SK-N-SH (cell line): ENCODE results near the gene ASAP2. TPM values are rescaled to one million over a fixed set of nuclear protein-coding genes. Genes with fewer than 3 reads are reported as not detected.

ENCODE experiments used
- CTCF ChIA-PET: fragments of 300-600, 350-600 bp; formaldehyde crosslinking; extraction: SDS; loops from one replicate; lab custom pipeline; 2021; lab: Yijun Ruan, JAX
- POLR2A ChIA-PET: fragments of 350-600 bp; sonication (Branson Sonifier 250); formaldehyde crosslinking; extraction: SDS; loops from one replicate; lab custom pipeline; 2020; ENCODE audit warnings: antibody characterized with exemption, inconsistent platforms; lab: Yijun Ruan, JAX
- DNase-seq: peaks from one replicate; pipeline ENCODE4 v3.0.0; 2012
- H2AFZ ChIP-seq: fragments of 200-600 bp; sonication (generic); 2 replicates; pipeline ENCODE4 v1.8.1; 2016; ENCODE audit warnings: antibody characterized with exemption, mild to moderate bottlenecking, low read depth
- H3F3A ChIP-seq: fragments of 200-600 bp; sonication (generic); replicated peaks from 2 replicates; pipeline ENCODE3; 2016; ENCODE audit warnings: antibody characterized with exemption, mild to moderate bottlenecking; ENCODE audit not compliant: insufficient read depth
- H3K27ac ChIP-seq, 2 experiments: fragments of 200-500 bp in 1 of 2; fragments of 200-600 bp in 1 of 2; sonication (Bioruptor generic) in 1 of 2; sonication (generic), shearing (Covaris generic) in 1 of 2; 2 replicates each; pipeline versions ENCODE4 v1.5.1 to v1.6.1; 2014 to 2016; ENCODE audit warnings: low read depth in 2 of 2, inconsistent platforms in 1 of 2, low read length in 1 of 2, mild to moderate bottlenecking in 1 of 2, mixed read lengths in 1 of 2
- H3K27me3 ChIP-seq: fragments of 200-600 bp; sonication (generic), shearing (Covaris generic); 2 replicates; pipeline ENCODE4 v1.6.1; 2016; ENCODE audit warnings: mixed run types; ENCODE audit not compliant: insufficient read depth
- H3K36me3 ChIP-seq, 2 experiments: fragments of 200-500 bp in 1 of 2; fragments of 200-600 bp in 1 of 2; sonication (Bioruptor generic) in 1 of 2; sonication (generic) in 1 of 2; replicated peaks in 1 of 2; 2 replicates each; pipeline versions ENCODE3 to v1.5.1; 2014 to 2016; ENCODE audit warnings: low read length in 1 of 2, mild to moderate bottlenecking in 1 of 2; ENCODE audit not compliant: insufficient read depth in 2 of 2, control insufficient read depth in 1 of 2
- H3K4me1 ChIP-seq, 2 experiments: fragments of 200-500 bp in 1 of 2; fragments of 200-600 bp in 1 of 2; sonication (Bioruptor generic) in 1 of 2; sonication (generic), shearing (Covaris generic) in 1 of 2; 2 replicates each; pipeline versions ENCODE4 v1.5.1 to v1.6.1; 2014 to 2016; ENCODE audit warnings: low read depth in 1 of 2, low read length in 1 of 2, mixed run types in 1 of 2; ENCODE audit not compliant: insufficient read depth in 2 of 2, control insufficient read depth in 1 of 2
- H3K4me2 ChIP-seq: fragments of 200-600 bp; sonication (generic), shearing (Covaris generic); 2 replicates; pipeline ENCODE4 v1.6.1; 2017; ENCODE audit warnings: mixed run types
- H3K4me3 ChIP-seq, 2 experiments: fragments of 200-500 bp in 1 of 2; fragments of 200-600 bp in 1 of 2; sonication (Bioruptor generic) in 1 of 2; sonication (generic), shearing (Covaris generic) in 1 of 2; 2 replicates each; pipeline versions ENCODE4 v1.5.1 to v1.8.1; 2014 to 2016; ENCODE audit warnings: low read depth in 2 of 2, inconsistent platforms in 1 of 2, low read length in 1 of 2, mild to moderate bottlenecking in 1 of 2, mixed read lengths in 1 of 2, moderate library complexity in 1 of 2
- H3K79me2 ChIP-seq: fragments of 200-600 bp; sonication (generic); 2 replicates; pipeline ENCODE4 v1.8.1; 2017; ENCODE audit warnings: mild to moderate bottlenecking; ENCODE audit not compliant: insufficient read depth
- H3K9ac ChIP-seq: fragments of 200-600 bp; sonication (generic); 2 replicates; pipeline ENCODE4 v1.6.1; 2017; ENCODE audit warnings: mixed run types
- H3K9me2 ChIP-seq: fragments of 200-600 bp; sonication (generic); 2 replicates; pipeline ENCODE4 v1.6.1; 2017; ENCODE audit warnings: mixed run types
- H3K9me3 ChIP-seq: fragments of 200-600 bp; sonication (generic); 2 replicates; pipeline ENCODE4 v1.6.1; 2017; ENCODE audit warnings: mixed run types, mild to moderate bottlenecking, moderate library complexity
- H4K20me1 ChIP-seq: fragments of 200-600 bp; sonication (generic); 2 replicates; pipeline ENCODE4 v1.6.1; 2017; ENCODE audit warnings: mild to moderate bottlenecking, mixed run types; ENCODE audit not compliant: insufficient read depth
- ELF1 ChIP-seq: IDR thresholded peaks from 2 replicates; pipeline ENCODE4 v1.4.0; 2012
- EP300 ChIP-seq, 2 experiments: IDR thresholded peaks; 2 replicates each; pipeline versions ENCODE4 v1.4.0 to v1.6.1; 2012; ENCODE audit warnings: borderline replicate concordance in 1 of 2, low read depth in 1 of 2, low read length in 1 of 2
- FOSL2 ChIP-seq: IDR thresholded peaks from 2 replicates; pipeline ENCODE4 v1.4.0; 2012; ENCODE audit warnings: low read depth, mild to moderate bottlenecking, moderate library complexity, borderline replicate concordance
- FOXJ3 ChIP-seq: sonication (generic); formaldehyde crosslinking; IDR thresholded peaks from 2 replicates; pipeline ENCODE4 v1.5.1; 2020; ENCODE audit warnings: mild to moderate bottlenecking, missing genetic modification reagents
- FOXM1 ChIP-seq: IDR thresholded peaks from 2 replicates; pipeline ENCODE4 v1.4.0; 2012; ENCODE audit warnings: low read depth, mild to moderate bottlenecking
- GATA2 ChIP-seq: sonication (generic); formaldehyde crosslinking; IDR thresholded peaks from 2 replicates; pipeline ENCODE4 v1.5.0; 2020; ENCODE audit warnings: mild to moderate bottlenecking, missing genetic modification reagents
- JUND ChIP-seq: IDR thresholded peaks from 2 replicates; pipeline ENCODE4 v1.4.0; 2012
- MAX ChIP-seq: IDR thresholded peaks from 2 replicates; pipeline ENCODE4 v1.4.0; 2012; ENCODE audit warnings: low read depth
- PBX3 ChIP-seq: IDR thresholded peaks from 2 replicates; pipeline ENCODE4; 2012
- POLR2AphosphoS5 ChIP-seq: IDR thresholded peaks from 2 replicates; pipeline ENCODE4 v1.6.1; 2012; ENCODE audit warnings: low read depth, low read length
- RXRA ChIP-seq: IDR thresholded peaks from 2 replicates; pipeline ENCODE4 v1.4.0; 2012; ENCODE audit warnings: low read depth, mild to moderate bottlenecking, borderline replicate concordance
- TCF12 ChIP-seq: IDR thresholded peaks from 2 replicates; pipeline ENCODE4 v1.4.0; 2012
- YY1 ChIP-seq: IDR thresholded peaks from 2 replicates; pipeline ENCODE4 v1.4.0; 2012; ENCODE audit warnings: low read depth, mild to moderate bottlenecking
- WGBS: methylation state at CpG from one replicate; pipeline ENCODE4 v1.1.6; 2017; ENCODE audit warnings: low lambda C conversion rate; 5-methylcytosine and 5-hydroxymethylcytosine counted together
- polyA plus RNA-seq, 3 experiments: library from polyadenylated mRNA; depleted of rRNA; stranded (reverse); fragments of >200 nt; gene quantifications; 2 replicates each; pipeline ENCODE4 v1.2.3, GENCODE V29; 2012
- TF ChIP-seq, protein P1 (sequence below): fragments of 200-600 bp; sonication (generic); IDR thresholded peaks from 2 replicates; pipeline ENCODE4 v1.6.1; 2017; ENCODE audit warnings: antibody characterized with exemption, mild to moderate bottlenecking, moderate library complexity
- TF ChIP-seq, protein P2 (sequence below): IDR thresholded peaks from 2 replicates; pipeline ENCODE4 v1.4.0; 2012; ENCODE audit warnings: low read depth, borderline replicate concordance
- TF ChIP-seq, protein P3 (sequence below): fragments of 150-350 bp; IDR thresholded peaks from 2 replicates; pipeline ENCODE4 v1.6.1; 2016; ENCODE audit warnings: mild to moderate bottlenecking, low read depth, low read length

Gene ASAP2
- polyA plus RNA-seq, 1 of the 3 experiments (the other 2 are of a cell fraction), result 37.9 TPM

GRCh38 chr2:9287400-9288045 lies 80.9 kb downstream of the ASAP2 start (continued):
- TF ChIP-seq, protein P1, sequence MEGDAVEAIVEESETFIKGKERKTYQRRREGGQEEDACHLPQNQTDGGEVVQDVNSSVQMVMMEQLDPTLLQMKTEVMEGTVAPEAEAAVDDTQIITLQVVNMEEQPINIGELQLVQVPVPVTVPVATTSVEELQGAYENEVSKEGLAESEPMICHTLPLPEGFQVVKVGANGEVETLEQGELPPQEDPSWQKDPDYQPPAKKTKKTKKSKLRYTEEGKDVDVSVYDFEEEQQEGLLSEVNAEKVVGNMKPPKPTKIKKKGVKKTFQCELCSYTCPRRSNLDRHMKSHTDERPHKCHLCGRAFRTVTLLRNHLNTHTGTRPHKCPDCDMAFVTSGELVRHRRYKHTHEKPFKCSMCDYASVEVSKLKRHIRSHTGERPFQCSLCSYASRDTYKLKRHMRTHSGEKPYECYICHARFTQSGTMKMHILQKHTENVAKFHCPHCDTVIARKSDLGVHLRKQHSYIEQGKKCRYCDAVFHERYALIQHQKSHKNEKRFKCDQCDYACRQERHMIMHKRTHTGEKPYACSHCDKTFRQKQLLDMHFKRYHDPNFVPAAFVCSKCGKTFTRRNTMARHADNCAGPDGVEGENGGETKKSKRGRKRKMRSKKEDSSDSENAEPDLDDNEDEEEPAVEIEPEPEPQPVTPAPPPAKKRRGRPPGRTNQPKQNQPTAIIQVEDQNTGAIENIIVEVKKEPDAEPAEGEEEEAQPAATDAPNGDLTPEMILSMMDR, result no peak
- peak; percentile 40 to 99; a peak in 3 of 4 replicates for TF ChIP-seq EP300 (IDR thresholded peaks at IDR 0.05; ENCODE audit: borderline replicate concordance in 1 of 2, low read depth in 1 of 2, low read length in 1 of 2)
- TF ChIP-seq FOXM1, result peak; percentile 94
- TF ChIP-seq RXRA, result peak; percentile 97
- TF ChIP-seq, protein P2, sequence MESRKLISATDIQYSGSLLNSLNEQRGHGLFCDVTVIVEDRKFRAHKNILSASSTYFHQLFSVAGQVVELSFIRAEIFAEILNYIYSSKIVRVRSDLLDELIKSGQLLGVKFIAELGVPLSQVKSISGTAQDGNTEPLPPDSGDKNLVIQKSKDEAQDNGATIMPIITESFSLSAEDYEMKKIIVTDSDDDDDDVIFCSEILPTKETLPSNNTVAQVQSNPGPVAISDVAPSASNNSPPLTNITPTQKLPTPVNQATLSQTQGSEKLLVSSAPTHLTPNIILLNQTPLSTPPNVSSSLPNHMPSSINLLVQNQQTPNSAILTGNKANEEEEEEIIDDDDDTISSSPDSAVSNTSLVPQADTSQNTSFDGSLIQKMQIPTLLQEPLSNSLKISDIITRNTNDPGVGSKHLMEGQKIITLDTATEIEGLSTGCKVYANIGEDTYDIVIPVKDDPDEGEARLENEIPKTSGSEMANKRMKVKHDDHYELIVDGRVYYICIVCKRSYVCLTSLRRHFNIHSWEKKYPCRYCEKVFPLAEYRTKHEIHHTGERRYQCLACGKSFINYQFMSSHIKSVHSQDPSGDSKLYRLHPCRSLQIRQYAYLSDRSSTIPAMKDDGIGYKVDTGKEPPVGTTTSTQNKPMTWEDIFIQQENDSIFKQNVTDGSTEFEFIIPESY, result peak; percentile 90; the same call in 1 of the 2 replicates

DNA sequence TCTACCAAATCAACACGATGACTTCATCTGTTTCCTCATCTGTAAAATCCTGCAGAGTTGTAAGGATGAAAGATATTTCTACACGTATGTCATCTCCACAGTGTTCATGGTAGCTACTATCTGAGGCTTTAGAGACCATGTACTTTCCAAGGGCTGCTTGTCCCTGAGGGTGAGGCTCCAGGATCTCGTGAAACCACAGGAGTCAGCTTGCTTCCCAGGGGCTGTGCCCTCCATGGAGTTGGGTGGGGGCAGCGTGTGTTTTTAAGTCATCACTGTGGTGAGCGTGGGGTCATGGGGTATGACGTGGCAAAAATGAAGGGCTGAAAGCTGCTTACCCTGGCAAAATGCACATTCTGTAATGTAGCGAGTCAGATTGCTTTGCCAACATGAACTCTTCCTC lies 81.6 kb downstream of the ASAP2 start:
- ChIA-PET CTCF (interaction anchor here (0.9 to 1.6 kb wide), 6 partner anchors 10 to 145 kb away, joined by 3 to 6 read pairs (median 3); no protein-coding TSS in a partner anchor), POLR2A (no interaction called here)
- Histone ChIP-seq H3K9me3 (no peaks in the 10 kb centered on the region), H3K9me2 (no peaks in the 10 kb centered on the region), H3K4me3 (peak overlapping the region in 1 of 2 experiments; percentile 3; a peak in 1 of 4 replicates), H2AFZ (no peak overlapping the region), H4K20me1 (no peaks in the 10 kb centered on the region; the same call in 1 of the 2 replicates), H3K36me3 (peaks cover 29 to 35% of the 10 kb centered on the region in 2 experiments), H3K79me2 (peaks cover 81% of the 10 kb centered on the region), H3K27ac (peak overlapping the region; percentile 64 to 95; a peak in 3 of 4 replicates), H3K4me1 (peaks cover 8 to 41% of the 10 kb centered on the region in 2 experiments; a peak in 3 of 4 replicates), H3F3A (peaks cover 48% of the 10 kb centered on the region), H3K27me3 (no peaks in the 10 kb centered on the region), H3K4me2 (peak overlapping the region; percentile 60), H3K9ac (peak overlapping the region; percentile 60)
- TF ChIP-seq EP300 (IDR thresholded peaks at IDR 0.05; ENCODE audit: borderline replicate concordance in 1 of 2, low read depth in 1 of 2, low read length in 1 of 2), result peak in 1 of 2 experiments; percentile 62; a peak in 1 of 4 replicates
- TF ChIP-seq FOSL2, result peak; percentile 42; the same call in 1 of the 2 replicates
- TF ChIP-seq FOXJ3 (CRISPR knock-in tag), result no peak
- no peak for TF ChIP-seq FOXM1
- peak; percentile 13; the same call in 1 of the 2 replicates for TF ChIP-seq PBX3
- TF ChIP-seq YY1, result no peak; the same call in 1 of the 2 replicates
- TF ChIP-seq RXRA, result peak; percentile 69; the same call in 1 of the 2 replicates
- no peak for TF ChIP-seq ELF1
- TF ChIP-seq, protein P3, sequence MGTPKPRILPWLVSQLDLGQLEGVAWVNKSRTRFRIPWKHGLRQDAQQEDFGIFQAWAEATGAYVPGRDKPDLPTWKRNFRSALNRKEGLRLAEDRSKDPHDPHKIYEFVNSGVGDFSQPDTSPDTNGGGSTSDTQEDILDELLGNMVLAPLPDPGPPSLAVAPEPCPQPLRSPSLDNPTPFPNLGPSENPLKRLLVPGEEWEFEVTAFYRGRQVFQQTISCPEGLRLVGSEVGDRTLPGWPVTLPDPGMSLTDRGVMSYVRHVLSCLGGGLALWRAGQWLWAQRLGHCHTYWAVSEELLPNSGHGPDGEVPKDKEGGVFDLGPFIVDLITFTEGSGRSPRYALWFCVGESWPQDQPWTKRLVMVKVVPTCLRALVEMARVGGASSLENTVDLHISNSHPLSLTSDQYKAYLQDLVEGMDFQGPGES, result no peak
- no peak for TF ChIP-seq GATA2
- no peak for TF ChIP-seq POLR2AphosphoS5
- peak; percentile 34; the same call in 1 of the 2 replicates for TF ChIP-seq TCF12
- peak; percentile 25; the same call in 1 of the 2 replicates for TF ChIP-seq MAX
- TF ChIP-seq JUND, result peak; percentile 42
- 39% methylated on average over 7 of the region's 7 CpGs for WGBS
- no peak for DNase-seq
